ENCODE data around the gene SLC25A42.

Gene SLC25A42

GRCh38 chr19:19039901-19040300, 23.9 kb upstream of the SLC25A42 start:
- no peaks in the 10 kb centered on the region for H3K36me3 ChIP-seq (ENCODE audit: control insufficient read depth, insufficient read depth, low read length)
- H3K79me2 ChIP-seq = peaks cover 34% of the 10 kb centered on the region
- no peaks in the 10 kb centered on the region for H3K4me1 ChIP-seq
- no peak overlapping the region for H3K4me2 ChIP-seq (ENCODE audit: low read length)
- H2AFZ ChIP-seq = no peak overlapping the region
- no peaks in the 10 kb centered on the region for H3K9me3 ChIP-seq (ENCODE audit: control insufficient read depth, low read length)
- H3K4me3 ChIP-seq (ENCODE audit: low read depth, low read length) = no peak overlapping the region
- no peak for TF ChIP-seq CTCF (IDR thresholded peaks at IDR 0.05)
- no peak overlapping the region for H3K27ac ChIP-seq
- H3K27me3 ChIP-seq (ENCODE audit: control insufficient read depth, insufficient read depth, low read length) = no peaks in the 10 kb centered on the region
- H3K9ac ChIP-seq = no peak overlapping the region

GRCh38 chr19:19040417-19040816, 23.4 kb upstream of the SLC25A42 start:
- H3K36me3 ChIP-seq (ENCODE audit: control insufficient read depth, insufficient read depth, low read length) = no peaks in the 10 kb centered on the region

GRCh38 chr19:19042732-19043280, 21.0 kb upstream of the SLC25A42 start:
- Histone ChIP-seq H3K36me3 (ENCODE audit: control insufficient read depth, insufficient read depth, low read length) (no peaks in the 10 kb centered on the region), H3K9me3 (ENCODE audit: control insufficient read depth, low read length) (no peaks in the 10 kb centered on the region), H3K27me3 (ENCODE audit: control insufficient read depth, insufficient read depth, low read length) (no peaks in the 10 kb centered on the region), H3K4me2 (ENCODE audit: low read length) (no peak overlapping the region), H3K79me2 (peaks cover 25% of the 10 kb centered on the region), H3K4me1 (no peaks in the 10 kb centered on the region), H3K27ac (no peak overlapping the region), H3K4me3 (ENCODE audit: low read depth, low read length) (no peak overlapping the region), H2AFZ (no peak overlapping the region), H3K9ac (no peak overlapping the region)
- no peak for TF ChIP-seq CTCF (IDR thresholded peaks at IDR 0.05)

More at GRCh38 chr19:19040417-19040816, 23.4 kb upstream of the SLC25A42 start:
- Histone ChIP-seq H3K9me3 (ENCODE audit: control insufficient read depth, low read length) (no peaks in the 10 kb centered on the region), H3K4me1 (no peaks in the 10 kb centered on the region), H3K9ac (no peak overlapping the region), H3K4me2 (ENCODE audit: low read length) (no peak overlapping the region), H3K27me3 (ENCODE audit: control insufficient read depth, insufficient read depth, low read length) (no peaks in the 10 kb centered on the region), H3K4me3 (ENCODE audit: low read depth, low read length) (no peak overlapping the region), H3K27ac (no peak overlapping the region), H3K79me2 (peaks cover 31% of the 10 kb centered on the region), H2AFZ (no peak overlapping the region)
- no peak for TF ChIP-seq CTCF (IDR thresholded peaks at IDR 0.05)

- Histone ChIP-seq H3K9ac (no peak overlapping the region), H3K36me3 (ENCODE audit: control insufficient read depth, insufficient read depth, low read length) (no peaks in the 10 kb centered on the region), H2AFZ (no peak overlapping the region), H3K9me3 (ENCODE audit: control insufficient read depth, low read length) (no peaks in the 10 kb centered on the region), H3K4me1 (no peaks in the 10 kb centered on the region), H3K27ac (no peak overlapping the region), H3K27me3 (ENCODE audit: control insufficient read depth, insufficient read depth, low read length) (no peaks in the 10 kb centered on the region), H3K4me2 (ENCODE audit: low read length) (no peak overlapping the region), H3K4me3 (ENCODE audit: low read depth, low read length) (no peak overlapping the region), H3K79me2 (peaks cover 19% of the 10 kb centered on the region)
- no peak for TF ChIP-seq CTCF (IDR thresholded peaks at IDR 0.05)
These were observed 20.3 kb upstream of the SLC25A42 start for GRCh38 chr19:19043481-19043880.

- Histone ChIP-seq H3K9ac (no peak overlapping the region), H3K27ac (no peak overlapping the region), H3K9me3 (ENCODE audit: control insufficient read depth, low read length) (no peaks in the 10 kb centered on the region), H3K79me2 (peaks cover 19% of the 10 kb centered on the region), H3K4me2 (ENCODE audit: low read length) (no peak overlapping the region), H3K36me3 (ENCODE audit: control insufficient read depth, insufficient read depth, low read length) (no peaks in the 10 kb centered on the region), H3K4me1 (no peaks in the 10 kb centered on the region), H3K4me3 (ENCODE audit: low read depth, low read length) (no peak overlapping the region), H3K27me3 (ENCODE audit: control insufficient read depth, insufficient read depth, low read length) (no peaks in the 10 kb centered on the region), H2AFZ (no peak overlapping the region)
- no peak for TF ChIP-seq CTCF (IDR thresholded peaks at IDR 0.05)
These were observed 19.9 kb upstream of the SLC25A42 start for GRCh38 chr19:19043881-19044280.

Data from parathyroid adenoma (tissue), 2 donors.